K562 (cell line): ENCODE data around the gene ING5. TPM values are rescaled to one million over a fixed set of nuclear protein-coding genes. Genes with fewer than 3 reads are reported as not detected.

Experiments used
- ATAC-seq: fragments of 200-7000 bp; cut with Tn5 transposase; 3 replicates; pipeline ENCODE4 v1.9.1; 2020; ENCODE audit warnings: moderate library complexity
- BruUV-seq: library from RNA; stranded (reverse); fragments of 400-500 nt; replicated peaks from 2 replicates; lab custom pipeline; 2021; lab: Mats Ljungman, UMichigan
- CTCF ChIA-PET: fragments of 300-600 bp; formaldehyde crosslinking; extraction: SDS; loops from one replicate; lab custom pipeline; 2021; ENCODE audit warnings: low intra/inter-chr PET ratio; lab: Yijun Ruan, JAX
- POLR2A ChIA-PET: fragments of 300-600, 350-650 bp; sonication (Branson Sonifier 250); formaldehyde crosslinking; extraction: SDS; loops from one replicate; lab custom pipeline; 2021; ENCODE audit warnings: antibody characterized with exemption, inconsistent platforms; lab: Yijun Ruan, JAX
- DNase-seq, 4 experiments: peaks; one replicate each; pipeline versions ENCODE4 v3.0.0 to v3.0.0-alpha.2; 2011 to 2018; ENCODE audit warnings: low spot score in 3 of 4, mixed read lengths in 3 of 4; ENCODE audit errors: extremely low read depth in 1 of 4
- FAIRE-seq: peaks from 2 replicates; lab custom pipeline; 2011; peaks lifted over from hg19 to GRCh38; lab: Jason Lieb, UNC
- H2AFZ ChIP-seq: 2 replicates; pipeline ENCODE4 v1.6.0; 2011; ENCODE audit warnings: low read depth, low read length, control low read depth, inconsistent platforms
- H3K27ac ChIP-seq: fragments of 200-600 bp; 3 replicates; pipeline ENCODE4 v1.8.0; 2011; ENCODE audit warnings: low read depth, mild to moderate bottlenecking, control low read depth, inconsistent platforms, low read length, moderate library complexity, mixed read lengths; ENCODE audit errors: extremely low read depth
- H3K27me3 ChIP-seq, 2 experiments: fragments of 300-600 bp in 1 of 2; 2 replicates in 1 of 2; 3 replicates in 1 of 2; pipeline versions ENCODE4 v1.6.0 to v1.8.0; 2011; ENCODE audit warnings: inconsistent platforms in 2 of 2, low read length in 2 of 2, mild to moderate bottlenecking in 1 of 2, mixed read lengths in 1 of 2, moderate library complexity in 1 of 2; ENCODE audit not compliant: control insufficient read depth in 2 of 2, insufficient read depth in 2 of 2
- H3K36me3 ChIP-seq: fragments of 300-600 bp; 3 replicates; pipeline ENCODE4 v1.8.0; 2011; ENCODE audit warnings: mild to moderate bottlenecking, low read length, inconsistent platforms; ENCODE audit not compliant: control insufficient read depth, insufficient read depth
- H3K4me1 ChIP-seq, 2 experiments: fragments of 200-600 bp in 1 of 2; replicated peaks in 1 of 2; 2 replicates in 1 of 2; 3 replicates in 1 of 2; pipeline versions ENCODE4 v1.5.1 to v1.8.0; 2011; ENCODE audit warnings: inconsistent platforms in 2 of 2, low read length in 2 of 2, mild to moderate bottlenecking in 1 of 2, mixed read lengths in 1 of 2, moderate library complexity in 1 of 2; ENCODE audit not compliant: control insufficient read depth in 2 of 2, insufficient read depth in 2 of 2
- H3K4me2 ChIP-seq: 2 replicates; pipeline ENCODE4 v1.6.1; 2011; ENCODE audit warnings: low read length, control low read depth, inconsistent platforms, mixed read lengths; ENCODE audit not compliant: insufficient read depth
- H3K4me3 ChIP-seq: fragments of 200-600 bp; sonication (generic), shearing (Covaris generic); 2 replicates; pipeline ENCODE4 v1.5.1; 2016; ENCODE audit warnings: control low read depth, inconsistent platforms
- H3K79me2 ChIP-seq: fragments of 200-600 bp; 3 replicates; pipeline ENCODE4 v1.8.0; 2011; ENCODE audit warnings: low read length, inconsistent platforms; ENCODE audit not compliant: control insufficient read depth, insufficient read depth
- H3K9ac ChIP-seq, 2 experiments: 2 replicates each; pipeline versions ENCODE4 v1.6.0 to v1.6.1; 2011; ENCODE audit warnings: low read depth in 2 of 2, low read length in 2 of 2, control low read depth in 1 of 2, inconsistent platforms in 1 of 2, mild to moderate bottlenecking in 1 of 2, mixed read lengths in 1 of 2; ENCODE audit not compliant: insufficient read depth in 1 of 2
- H3K9me1 ChIP-seq: one replicate; pipeline ENCODE4 v1.6.0; 2011; ENCODE audit warnings: inconsistent platforms, mild to moderate bottlenecking, low read length, moderate library complexity; ENCODE audit not compliant: control insufficient read depth, insufficient read depth
- H3K9me3 ChIP-seq: replicated peaks from 2 replicates; pipeline ENCODE4 v1.5.1; 2011; ENCODE audit warnings: low read depth, low read length, inconsistent platforms; ENCODE audit not compliant: control insufficient read depth, insufficient read depth
- H4K20me1 ChIP-seq: replicated peaks from 2 replicates; pipeline ENCODE4 v1.6.1; 2011; ENCODE audit warnings: low read length, inconsistent platforms, mixed read lengths; ENCODE audit not compliant: control insufficient read depth, insufficient read depth
- CREB1 ChIP-seq, 2 experiments: sonication (generic) in 1 of 2; formaldehyde crosslinking in 1 of 2; IDR thresholded peaks; 2 replicates each; pipeline versions ENCODE4 v1.6.1 to v1.8.0; 2012 to 2022; ENCODE audit warnings: inconsistent platforms in 1 of 2, mild to moderate bottlenecking in 1 of 2, missing genetic modification reagents in 1 of 2, moderate library complexity in 1 of 2
- CREB3L1 ChIP-seq: fragments of 450-650 bp; IDR thresholded peaks from 2 replicates; pipeline ENCODE4 v1.6.1; 2014; ENCODE audit warnings: low read depth, mild to moderate bottlenecking, moderate library complexity, borderline replicate concordance
- GABPB2 ChIP-seq: fragments of 250-450 bp; sonication (Bioruptor Pico); conservative IDR thresholded peaks from 2 replicates; pipeline ENCODE4 v1.5.1; 2021; ENCODE audit warnings: mild to moderate bottlenecking
- POLR2B ChIP-seq: fragments of 450-650 bp; IDR thresholded peaks from 2 replicates; pipeline ENCODE4 v1.6.1; 2018; ENCODE audit warnings: low read depth; ENCODE audit not compliant: partially characterized antibody
- POLR2G ChIP-seq: fragments of 200-400 bp; formaldehyde crosslinking; IDR thresholded peaks from 2 replicates; pipeline ENCODE4 v1.6.1; 2017; ENCODE audit warnings: low read depth, mild to moderate bottlenecking, antibody characterized with exemption, low read length, moderate library complexity
- ZBTB12 ChIP-seq: fragments of 250-450 bp; sonication (Bioruptor Pico); IDR thresholded peaks from 2 replicates; pipeline ENCODE4 v1.4.0; 2020
- ZNF77 ChIP-seq: fragments of 250-450 bp; sonication (Bioruptor Pico); IDR thresholded peaks from 2 replicates; pipeline ENCODE4 v1.5.0; 2020
- ZNF830 ChIP-seq: fragments of 250-450 bp; sonication (Bioruptor Pico); IDR thresholded peaks from 2 replicates; pipeline ENCODE4 v1.5.0; 2021; ENCODE audit warnings: mild to moderate bottlenecking
- WGBS: fragments of 100-300 bp; shearing (Covaris generic); methylation state at CpG from one replicate; pipeline ENCODE4 v1.1.6; 2016; ENCODE audit warnings: low coverage, mixed read lengths; ENCODE audit not compliant: insufficient coverage; ENCODE audit errors: missing lambda C conversion rate; 5-methylcytosine and 5-hydroxymethylcytosine counted together
- in situ Hi-C: fragments of 300-500 bp; cut with MboI; formaldehyde crosslinking; loops from 4 replicates; pipeline ENCODE4 v1.15.0; 2018; ENCODE audit warnings: inconsistent platforms, mixed read lengths
- intact Hi-C: fragments of 100-400 bp; cut with micrococcal nuclease; formaldehyde crosslinking; loops from 2 replicates; pipeline ENCODE4 v1.14.2; 2022
- polyA plus RNA-seq, 8 experiments: library from polyadenylated mRNA; depleted of rRNA in 4 of 8; stranded (reverse) in 5 of 8; unstranded in 3 of 8; fragments of >200 nt; fragmentation: Nextera tagmentation in 2 of 8; fragmentation: Illumina TruSeq in 1 of 8; extraction: Ambion mirVana in 2 of 8; extraction: Trizol in 1 of 8; gene quantifications; 2 replicates each; pipeline versions ENCODE4 v1.2.1 to v1.2.3, GENCODE V29; 2011 to 2014; ENCODE audit warnings: inconsistent platforms in 1 of 8, missing spikeins in 1 of 8
- total RNA-seq, 7 experiments: library from RNA; depleted of rRNA in 6 of 7; stranded (reverse); fragments of >200 nt in 6 of 7; fragmentation: Illumina TruSeq in 2 of 7; extraction: Trizol in 2 of 7; gene quantifications; 2 replicates each; pipeline versions ENCODE4 v1.2.1 to v1.2.3, GENCODE V29; 2011 to 2021; ENCODE audit warnings: low replicate concordance in 1 of 7

ING5 gene
- total and polyA plus RNA-seq, 9 of the 15 experiments (the other 6 are each of a cell fraction or from before 2014, with no cell fraction given), result 10.4 to 53.3 (median 27.9) TPM

GRCh38 chr2:241721852-241722251 lies 20.0 kb downstream of the ING5 start:
- WGBS, result 91% methylated on average over 9 of the region's 12 CpGs
- Histone ChIP-seq H3K4me2 (no peak overlapping the region), H3K4me1 (peaks cover 0 to 4% of the 10 kb centered on the region in 2 experiments; a peak in 1 of 5 replicates), H3K9ac (no peak overlapping the region; a peak in 1 of 4 replicates), H4K20me1 (no peaks in the 10 kb centered on the region), H3K9me3 (no peaks in the 10 kb centered on the region), H3K79me2 (no peaks in the 10 kb centered on the region), H3K27ac (no peak overlapping the region), H2AFZ (no peak overlapping the region), H3K4me3 (no peak overlapping the region), H3K27me3 (no peaks in the 10 kb centered on the region), H3K36me3 (peaks cover 58% of the 10 kb centered on the region; the same call in 1 of the 3 replicates), H3K9me1 (no peaks in the 10 kb centered on the region)
- intact Hi-C loops, result no loop called here
- no peak for FAIRE-seq
- TF ChIP-seq POLR2G (peak; percentile 60), ZBTB12 (CRISPR knock-in tag) (no peak), POLR2B (no peak), ZNF830 (CRISPR knock-in tag) (no peak), CREB1 (IDR thresholded peaks at IDR 0.05) (no peak), CREB1 (CRISPR knock-in tag; IDR thresholded peaks at IDR 0.05) (no peak), CREB3L1 (no peak), GABPB2 (CRISPR knock-in tag) (no peak), ZNF77 (CRISPR knock-in tag) (no peak)
- ChIA-PET CTCF (no interaction called here), POLR2A (interaction anchor here (0.6 to 0.9 kb wide), 2 partner anchors 9 to 230 kb away, joined by 3 read pairs; no protein-coding TSS in a partner anchor)
- BruUV-seq, result no TSS peak
- no peak for ATAC-seq
- DNase-seq, result peak in 1 of 4 experiments; percentile 2
- in situ Hi-C loops, result no loop called here
